Suprapubic skin (tissue), 4 donors: ENCODE results near the gene B9D1.

Source experiments
- EP300 ChIP-seq: sonication (generic); formaldehyde crosslinking; IDR thresholded peaks from one replicate; pipeline ENCODE4 v1.6.1; 2017; ENCODE audit warnings: antibody characterized with exemption
- POLR2AphosphoS5 ChIP-seq, 3 donors: sonication (generic); formaldehyde crosslinking; IDR thresholded peaks; one replicate each; pipeline ENCODE4 v1.6.1; 2017; ENCODE audit warnings: antibody characterized with exemption in 3 of 3
- TF ChIP-seq, protein P1 (sequence below), 2 donors: fragments of 200-600 bp in 1 of 2; fragments of 450-650 bp in 1 of 2; sonication (generic) in 1 of 2; IDR thresholded peaks; one replicate each; pipeline ENCODE4 v1.5.1; 2016 to 2019; ENCODE audit warnings: antibody characterized with exemption in 2 of 2, mild to moderate bottlenecking in 1 of 2, moderate library complexity in 1 of 2

DNA sequence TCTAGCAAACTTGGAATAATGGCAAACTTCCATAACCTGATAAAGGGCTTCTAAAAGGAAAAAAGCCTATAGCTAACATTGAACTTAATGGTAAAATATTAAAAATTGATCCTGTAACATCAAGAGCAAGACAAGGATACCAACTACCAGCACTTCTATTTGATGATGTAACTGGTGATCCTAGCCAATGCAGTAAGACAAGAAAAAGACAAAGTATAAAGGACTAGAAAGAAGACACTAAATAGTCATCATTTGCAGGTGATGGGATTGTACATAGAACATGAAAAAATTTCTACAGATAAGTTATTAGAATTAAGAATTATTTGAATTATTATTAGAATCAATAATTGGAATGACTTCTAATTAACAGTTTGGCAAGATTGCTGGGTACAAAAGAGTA lies 37.0 kb downstream of the B9D1 start:
- TF ChIP-seq, protein P1, sequence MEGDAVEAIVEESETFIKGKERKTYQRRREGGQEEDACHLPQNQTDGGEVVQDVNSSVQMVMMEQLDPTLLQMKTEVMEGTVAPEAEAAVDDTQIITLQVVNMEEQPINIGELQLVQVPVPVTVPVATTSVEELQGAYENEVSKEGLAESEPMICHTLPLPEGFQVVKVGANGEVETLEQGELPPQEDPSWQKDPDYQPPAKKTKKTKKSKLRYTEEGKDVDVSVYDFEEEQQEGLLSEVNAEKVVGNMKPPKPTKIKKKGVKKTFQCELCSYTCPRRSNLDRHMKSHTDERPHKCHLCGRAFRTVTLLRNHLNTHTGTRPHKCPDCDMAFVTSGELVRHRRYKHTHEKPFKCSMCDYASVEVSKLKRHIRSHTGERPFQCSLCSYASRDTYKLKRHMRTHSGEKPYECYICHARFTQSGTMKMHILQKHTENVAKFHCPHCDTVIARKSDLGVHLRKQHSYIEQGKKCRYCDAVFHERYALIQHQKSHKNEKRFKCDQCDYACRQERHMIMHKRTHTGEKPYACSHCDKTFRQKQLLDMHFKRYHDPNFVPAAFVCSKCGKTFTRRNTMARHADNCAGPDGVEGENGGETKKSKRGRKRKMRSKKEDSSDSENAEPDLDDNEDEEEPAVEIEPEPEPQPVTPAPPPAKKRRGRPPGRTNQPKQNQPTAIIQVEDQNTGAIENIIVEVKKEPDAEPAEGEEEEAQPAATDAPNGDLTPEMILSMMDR (IDR thresholded peaks at IDR 0.05): no peak
- TF ChIP-seq EP300 (no peak), POLR2AphosphoS5 (IDR thresholded peaks at IDR 0.05) (no peak)
